IPS-18a (cell line): ENCODE results near the gene SDC3.

Experiments
- H3K27ac ChIP-seq: one replicate; pipeline ENCODE4 v1.5.1; 2013; ENCODE audit warnings: low read length
- H3K27me3 ChIP-seq: one replicate; pipeline ENCODE4 v1.6.1; 2013; ENCODE audit warnings: mild to moderate bottlenecking, low read length; ENCODE audit not compliant: control insufficient read depth, insufficient read depth
- H3K36me3 ChIP-seq: one replicate; pipeline ENCODE4 v1.6.1; 2013; ENCODE audit warnings: low read depth, low read length; ENCODE audit not compliant: control insufficient read depth
- H3K4me1 ChIP-seq: one replicate; pipeline ENCODE4 v1.6.1; 2013; ENCODE audit warnings: low read depth, low read length; ENCODE audit not compliant: control insufficient read depth
- H3K4me3 ChIP-seq: one replicate; pipeline ENCODE4 v1.5.1; 2013; ENCODE audit warnings: low read length
- H3K9ac ChIP-seq: one replicate; pipeline ENCODE4 v1.6.1; 2013; ENCODE audit warnings: mild to moderate bottlenecking, low read length, moderate library complexity
- H3K9me3 ChIP-seq: one replicate; pipeline ENCODE4 v1.6.1; 2013; ENCODE audit warnings: low read depth, low read length; ENCODE audit not compliant: control insufficient read depth

SDC3 gene

GRCh38 chr1:30909365-30910068 lies 959 bp upstream of the SDC3 start:
- no peak overlapping the region for H3K27ac ChIP-seq
- no peaks in the 10 kb centered on the region for H3K9me3 ChIP-seq
- no peaks in the 10 kb centered on the region for H3K36me3 ChIP-seq
- peak overlapping the region; percentile 49 for H3K4me3 ChIP-seq
- peaks cover 16% of the 10 kb centered on the region for H3K27me3 ChIP-seq
- no peak overlapping the region for H3K9ac ChIP-seq
- H3K4me1 ChIP-seq: peaks cover 18% of the 10 kb centered on the region

GRCh38 chr1:30908316-30908695 lies 252 bp downstream of the SDC3 start:
- H3K4me1 ChIP-seq: peaks cover 20% of the 10 kb centered on the region
- H3K27ac ChIP-seq: no peak overlapping the region
- H3K9ac ChIP-seq: no peak overlapping the region
- H3K36me3 ChIP-seq: no peaks in the 10 kb centered on the region
- peak overlapping the region; percentile 52 for H3K4me3 ChIP-seq
- H3K27me3 ChIP-seq: peaks cover 16% of the 10 kb centered on the region
- H3K9me3 ChIP-seq: no peaks in the 10 kb centered on the region

- Histone ChIP-seq H3K36me3 (no peaks in the 10 kb centered on the region), H3K4me1 (peaks cover 20% of the 10 kb centered on the region), H3K9ac (peak overlapping the region; percentile 34), H3K9me3 (no peaks in the 10 kb centered on the region), H3K4me3 (peak overlapping the region; percentile 52), H3K27me3 (peaks cover 16% of the 10 kb centered on the region), H3K27ac (no peak overlapping the region)
Measured at GRCh38 chr1:30907481-30908315, 860 bp downstream of the SDC3 start.

- H3K4me1 ChIP-seq: peaks cover 20% of the 10 kb centered on the region
- H3K36me3 ChIP-seq: no peaks in the 10 kb centered on the region
- H3K4me3 ChIP-seq: peak overlapping the region; percentile 52
- H3K9ac ChIP-seq: no peak overlapping the region
- peaks cover 16% of the 10 kb centered on the region for H3K27me3 ChIP-seq
- H3K9me3 ChIP-seq: no peaks in the 10 kb centered on the region
- H3K27ac ChIP-seq: no peak overlapping the region
Measured at GRCh38 chr1:30906631-30907441, 1.7 kb downstream of the SDC3 start.

GRCh38 chr1:30905916-30906620 lies 2.5 kb downstream of the SDC3 start:
- H3K9ac ChIP-seq: no peak overlapping the region
- no peak overlapping the region for H3K4me3 ChIP-seq
- H3K9me3 ChIP-seq: no peaks in the 10 kb centered on the region
- H3K4me1 ChIP-seq: peaks cover 18% of the 10 kb centered on the region
- peaks cover 16% of the 10 kb centered on the region for H3K27me3 ChIP-seq
- H3K27ac ChIP-seq: no peak overlapping the region
- H3K36me3 ChIP-seq: no peaks in the 10 kb centered on the region

- Histone ChIP-seq H3K4me3 (no peak overlapping the region), H3K9me3 (no peaks in the 10 kb centered on the region), H3K27me3 (peaks cover 16% of the 10 kb centered on the region), H3K27ac (no peak overlapping the region), H3K4me1 (peaks cover 17% of the 10 kb centered on the region), H3K9ac (no peak overlapping the region), H3K36me3 (no peaks in the 10 kb centered on the region)
Measured at GRCh38 chr1:30905403-30905802, 3.2 kb downstream of the SDC3 start.

GRCh38 chr1:30904962-30905335 lies 3.6 kb downstream of the SDC3 start:
- Histone ChIP-seq H3K27me3 (peaks cover 16% of the 10 kb centered on the region), H3K27ac (no peak overlapping the region)

GRCh38 chr1:30904191-30904961 lies 4.2 kb downstream of the SDC3 start:
- Histone ChIP-seq H3K9ac (no peak overlapping the region), H3K4me1 (peaks cover 13% of the 10 kb centered on the region), H3K4me3 (no peak overlapping the region), H3K27me3 (peaks cover 16% of the 10 kb centered on the region), H3K9me3 (no peaks in the 10 kb centered on the region), H3K27ac (no peak overlapping the region), H3K36me3 (no peaks in the 10 kb centered on the region)

More at GRCh38 chr1:30904962-30905335, 3.6 kb downstream of the SDC3 start:
- H3K36me3 ChIP-seq: no peaks in the 10 kb centered on the region
- H3K9me3 ChIP-seq: no peaks in the 10 kb centered on the region
- H3K4me1 ChIP-seq: peaks cover 17% of the 10 kb centered on the region
- no peak overlapping the region for H3K9ac ChIP-seq
- H3K4me3 ChIP-seq: no peak overlapping the region

- H3K4me1 ChIP-seq: peaks cover 10% of the 10 kb centered on the region
- no peak overlapping the region for H3K27ac ChIP-seq
- no peak overlapping the region for H3K4me3 ChIP-seq
- peaks cover 16% of the 10 kb centered on the region for H3K27me3 ChIP-seq
- H3K36me3 ChIP-seq: no peaks in the 10 kb centered on the region
- no peaks in the 10 kb centered on the region for H3K9me3 ChIP-seq
- no peak overlapping the region for H3K9ac ChIP-seq
Measured at GRCh38 chr1:30903343-30904034, 5.1 kb downstream of the SDC3 start.

GRCh38 chr1:30902593-30903290 lies 5.8 kb downstream of the SDC3 start:
- Histone ChIP-seq H3K9ac (no peak overlapping the region), H3K9me3 (no peaks in the 10 kb centered on the region), H3K4me1 (peaks cover 10% of the 10 kb centered on the region), H3K27ac (no peak overlapping the region), H3K36me3 (no peaks in the 10 kb centered on the region), H3K4me3 (no peak overlapping the region), H3K27me3 (peaks cover 12% of the 10 kb centered on the region)
